Body of pancreas (tissue), 4 donors: ENCODE measurements around the gene SHOC1. TPM values are rescaled to one million over a fixed set of nuclear protein-coding genes. Genes with fewer than 3 reads are reported as not detected.

Experiments used
- ATAC-seq: fragments of 150-250 bp; one replicate; pipeline ENCODE4 v1.9.1; 2016
- DNase-seq, 4 donors: peaks; one replicate each; pipeline ENCODE4 v3.0.0-alpha.2; 2019
- H3K27ac ChIP-seq, 4 donors: fragments of 200-600 bp; sonication (generic); 1 replicate in 3 of 4; 2 replicates in 1 of 4; pipeline versions ENCODE4 v1.5.1 to v1.6.1; 2016 to 2019; ENCODE audit warnings: mild to moderate bottlenecking in 1 of 4, mixed read lengths in 1 of 4, moderate library complexity in 1 of 4
- H3K27me3 ChIP-seq, 2 donors: fragments of 200-600 bp; sonication (generic); one replicate each; pipeline ENCODE4 v1.6.0; 2016; ENCODE audit warnings: mild to moderate bottlenecking in 1 of 2
- H3K36me3 ChIP-seq, 2 donors: fragments of 200-600 bp; sonication (generic); replicated peaks in 1 of 2; 2 replicates each; pipeline ENCODE4 v1.5.1; 2016; ENCODE audit warnings: low read depth in 2 of 2; ENCODE audit not compliant: insufficient read depth in 1 of 2
- H3K4me1 ChIP-seq: fragments of 200-600 bp; sonication (generic); one replicate; pipeline ENCODE4 v1.6.0; 2016
- H3K4me3 ChIP-seq, 2 donors: fragments of 200-600 bp; sonication (generic); 1 replicate in 1 of 2; 2 replicates in 1 of 2; pipeline ENCODE4 v1.5.1; 2016 to 2019
- H3K9me3 ChIP-seq, 3 donors: fragments of 200-600 bp; sonication (generic); 1 replicate in 2 of 3; 2 replicates in 1 of 3; pipeline ENCODE4 v1.5.1; 2016
- POLR2A ChIP-seq, 3 donors: fragments of 450-650 bp; IDR thresholded peaks; one replicate each; pipeline ENCODE4 v1.6.1; 2016; ENCODE audit warnings: antibody characterized with exemption in 3 of 3, mild to moderate bottlenecking in 2 of 3
- WGBS, 2 donors: methylation state at CpG; one replicate each; pipeline ENCODE4 v1.1.5; 2017; 5-methylcytosine and 5-hydroxymethylcytosine counted together
- intact Hi-C: fragments of 100-400 bp; cut with DNase I; formaldehyde crosslinking; loops from one replicate; pipeline ENCODE4 v1.15.1; 2023
- small RNA-seq: library from RNA; depleted of rRNA; stranded (forward); fragments of <200 nt; gene quantifications from one replicate; pipeline ENCODE3, GENCODE V24; 2016
- total RNA-seq, 2 donors: library from RNA; depleted of rRNA; stranded (reverse); fragments of >200 nt; gene quantifications; one replicate each; pipeline ENCODE4 v1.1.0, GENCODE V29; 2016
- TF ChIP-seq, protein P1 (sequence below), 7 experiments: fragments of 450-650 bp in 4 of 7; fragments of 200-600 bp in 3 of 7; sonication (generic) in 3 of 7; IDR thresholded peaks; one replicate each; pipeline ENCODE4 v1.5.1; 2016 to 2019; ENCODE audit warnings: antibody characterized with exemption in 7 of 7

Gene SHOC1
- total RNA-seq, 2 donors from 2014 or later: 0.26 TPM; not detected in 1

DNA sequence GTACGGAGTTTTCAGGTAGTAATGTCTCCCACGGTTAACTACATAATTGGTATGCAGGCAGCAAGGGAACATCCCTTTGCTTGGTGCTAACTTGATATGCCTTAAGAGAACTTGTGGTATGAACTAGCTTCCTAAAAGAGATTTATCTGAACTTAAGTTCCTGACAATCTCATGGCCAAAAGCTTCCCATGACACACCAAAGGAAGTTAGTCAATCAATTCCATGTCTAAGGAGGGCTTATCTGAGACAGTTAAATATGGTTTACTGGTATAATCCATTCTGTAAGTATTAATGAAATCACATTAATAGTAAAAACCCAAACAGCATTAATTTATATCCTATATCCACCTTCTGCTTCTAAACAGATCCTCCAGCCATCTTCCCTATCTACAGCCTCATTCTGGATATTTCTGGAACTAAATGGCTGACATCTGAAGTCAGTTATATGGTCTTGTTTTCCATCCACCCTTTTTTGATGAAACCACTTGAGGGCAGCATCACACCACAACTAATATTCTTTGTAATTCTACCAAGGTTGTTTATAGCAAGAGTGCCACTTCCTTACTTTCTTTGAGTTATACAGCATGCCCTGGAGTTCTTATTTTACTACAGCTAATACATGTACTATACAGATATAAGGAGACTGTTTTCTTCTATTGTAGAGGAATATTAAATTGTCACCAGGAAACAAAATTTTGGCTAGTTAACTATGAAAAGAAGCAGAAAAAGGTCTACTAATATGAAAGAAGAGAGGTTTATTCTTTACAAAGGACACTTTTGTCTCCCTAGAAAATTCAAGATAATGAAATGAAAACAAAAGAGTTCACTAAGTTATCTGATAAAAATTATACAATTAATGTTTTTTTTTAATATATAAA is 34.7 kb downstream of the SHOC1 start:
- Histone ChIP-seq H3K27me3 (no peaks in the 10 kb centered on the region), H3K4me3 (no peak overlapping the region), H3K4me1 (no peaks in the 10 kb centered on the region), H3K9me3 (no peaks in the 10 kb centered on the region), H3K27ac (peak overlapping the region in 2 of 4 donors; percentile 1 to 38), H3K36me3 (no peaks in the 10 kb centered on the region)
- TF ChIP-seq, protein P1, sequence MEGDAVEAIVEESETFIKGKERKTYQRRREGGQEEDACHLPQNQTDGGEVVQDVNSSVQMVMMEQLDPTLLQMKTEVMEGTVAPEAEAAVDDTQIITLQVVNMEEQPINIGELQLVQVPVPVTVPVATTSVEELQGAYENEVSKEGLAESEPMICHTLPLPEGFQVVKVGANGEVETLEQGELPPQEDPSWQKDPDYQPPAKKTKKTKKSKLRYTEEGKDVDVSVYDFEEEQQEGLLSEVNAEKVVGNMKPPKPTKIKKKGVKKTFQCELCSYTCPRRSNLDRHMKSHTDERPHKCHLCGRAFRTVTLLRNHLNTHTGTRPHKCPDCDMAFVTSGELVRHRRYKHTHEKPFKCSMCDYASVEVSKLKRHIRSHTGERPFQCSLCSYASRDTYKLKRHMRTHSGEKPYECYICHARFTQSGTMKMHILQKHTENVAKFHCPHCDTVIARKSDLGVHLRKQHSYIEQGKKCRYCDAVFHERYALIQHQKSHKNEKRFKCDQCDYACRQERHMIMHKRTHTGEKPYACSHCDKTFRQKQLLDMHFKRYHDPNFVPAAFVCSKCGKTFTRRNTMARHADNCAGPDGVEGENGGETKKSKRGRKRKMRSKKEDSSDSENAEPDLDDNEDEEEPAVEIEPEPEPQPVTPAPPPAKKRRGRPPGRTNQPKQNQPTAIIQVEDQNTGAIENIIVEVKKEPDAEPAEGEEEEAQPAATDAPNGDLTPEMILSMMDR (IDR thresholded peaks at IDR 0.05): peak; percentile 48 to 89 (median 84)
- no peak for TF ChIP-seq POLR2A (IDR thresholded peaks at IDR 0.05)
- intact Hi-C loops: loop anchor here (5.0 kb wide), 1 partner anchor 317 kb away; no protein-coding TSS in a partner anchor
- DNase-seq (peak; percentile 50 to 77 (median 56)), ATAC-seq (peak; percentile 87)
- WGBS, 2 donors: 45 to 57% methylated on average over 2 of the region's 2 CpGs

DNA sequence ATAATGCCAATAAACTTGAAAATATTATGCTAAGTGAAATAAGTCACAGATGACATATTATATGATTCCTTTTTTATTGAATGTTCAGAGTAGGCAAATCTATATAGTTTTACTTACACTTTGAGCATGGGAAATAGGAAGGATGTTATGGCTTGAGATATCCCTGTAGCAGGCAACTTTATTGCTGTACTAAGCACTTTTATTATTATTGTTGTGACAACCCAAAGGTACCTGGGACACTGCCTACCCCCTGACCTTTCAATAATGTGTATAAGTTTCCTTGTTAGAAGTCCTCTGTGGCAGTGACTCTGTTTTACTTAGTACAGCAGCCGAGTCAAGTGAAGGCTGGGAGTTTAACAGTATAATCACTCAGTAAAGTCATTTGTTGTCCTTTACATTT is 39.9 kb downstream of the SHOC1 start:
- no peaks in the 10 kb centered on the region for H3K36me3 ChIP-seq
- intact Hi-C loops: loop anchor here (5.0 kb wide), 1 partner anchor 323 kb away; no protein-coding TSS in a partner anchor
- ATAC-seq (no peak), DNase-seq (no peak)
- no peak overlapping the region for H3K27ac ChIP-seq
- TF ChIP-seq, protein P1 (IDR thresholded peaks at IDR 0.05): no peak
- TF ChIP-seq POLR2A (IDR thresholded peaks at IDR 0.05): no peak
- H3K27me3 ChIP-seq: no peaks in the 10 kb centered on the region
- WGBS, 2 donors: 95 to 100% methylated on average over 1 of the region's 1 CpG
- H3K4me3 ChIP-seq: no peak overlapping the region
- H3K4me1 ChIP-seq: no peaks in the 10 kb centered on the region
- H3K9me3 ChIP-seq: no peaks in the 10 kb centered on the region

DNA sequence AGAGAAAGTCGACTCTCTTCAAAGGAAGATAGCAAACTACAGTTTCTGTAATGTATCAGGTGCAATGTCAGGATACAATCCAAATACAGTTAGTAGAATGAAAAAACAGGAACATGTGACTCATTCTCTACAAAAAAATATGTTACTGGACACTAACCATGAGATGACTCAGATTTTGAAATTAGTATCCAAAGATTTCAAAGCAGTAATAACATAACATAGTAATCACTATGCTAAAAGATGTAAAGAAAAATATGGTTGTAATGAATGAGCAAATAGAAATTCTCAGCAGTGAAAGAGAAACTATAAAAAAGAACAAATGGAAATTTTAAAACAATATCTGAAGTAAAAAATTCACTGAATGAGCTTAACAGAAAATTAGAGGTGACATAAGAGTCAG is 42.3 kb downstream of the SHOC1 start:
- Histone ChIP-seq H3K36me3 (no peaks in the 10 kb centered on the region), H3K4me1 (no peaks in the 10 kb centered on the region), H3K27ac (no peak overlapping the region), H3K27me3 (no peaks in the 10 kb centered on the region), H3K4me3 (no peak overlapping the region), H3K9me3 (no peaks in the 10 kb centered on the region)
- ATAC-seq (no peak), DNase-seq (no peak)
- WGBS, 2 donors: 65 to 82% methylated on average over 1 of the region's 1 CpG
- TF ChIP-seq, protein P1 (IDR thresholded peaks at IDR 0.05): no peak
- no peak for TF ChIP-seq POLR2A (IDR thresholded peaks at IDR 0.05)
- intact Hi-C loops: no loop called here

Small RNAs within 50 kb of the gene (small RNA-seq; reads per million reads assigned to genes)
- not detected for gene RNU6-1013P

Other genes with a start within 250 kb of the SHOC1 start
- 10 to 100 TPM in 1 of 2 donors, 1 to 10 TPM in 1; 8.2 to 18.9 TPM for gene PTGR1, start 195.3 kb downstream of the SHOC1 start, total RNA-seq
- gene DNAJC25, start 163.6 kb downstream of the SHOC1 start, total RNA-seq: 10 to 100 TPM in 1 of 2 donors, 1 to 10 TPM in 1; 4.2 to 21.1 TPM
- 10 to 100 TPM in 1 of 2 donors, 1 to 10 TPM in 1; 5.9 to 16.6 TPM for gene GNG10, start 133.3 kb downstream of the SHOC1 start, total RNA-seq
- 10 to 100 TPM; 17.1 to 26.2 TPM for gene UGCG, start 101.9 kb upstream of the SHOC1 start, total RNA-seq